ENCODE results near the gene MPRIP.

The MPRIP gene

GRCh38 chr17:17232303-17232621 lies 190.0 kb downstream of the MPRIP start:
- H3K27ac ChIP-seq = no peak overlapping the region
- ChIA-PET POLR2A (ENCODE audit: low non-redundant PET) (no interaction called here), CTCF (interaction anchor here (0.6 kb wide), 1 partner anchor 351 kb away, joined by 4 read pairs; no protein-coding TSS in a partner anchor)
- TF ChIP-seq CTCF (conservative IDR thresholded peaks at IDR 0.05; ENCODE audit: low read depth) = no peak
- DNase-seq (ENCODE audit: low spot score) = no peak

- TF ChIP-seq CTCF (conservative IDR thresholded peaks at IDR 0.05; ENCODE audit: low read depth) = no peak
- POLR2A ChIA-PET (ENCODE audit: low non-redundant PET) = interaction anchor here (0.6 kb wide), 1 partner anchor 110 kb away, joined by 4 read pairs; no protein-coding TSS in a partner anchor
- DNase-seq (ENCODE audit: low spot score) = no peak
Measured at GRCh38 chr17:17235212-17236174, 193.2 kb downstream of the MPRIP start.

GRCh38 chr17:17236295-17237025 lies 194.2 kb downstream of the MPRIP start:
- CTCF ChIA-PET = interaction anchor here (0.7 to 1.0 kb wide), 2 partner anchors 10 to 94 kb away, joined by 4 to 5 read pairs; no protein-coding TSS in a partner anchor
- no peak for TF ChIP-seq CTCF (conservative IDR thresholded peaks at IDR 0.05; ENCODE audit: low read depth)
- H3K27ac ChIP-seq = peak overlapping the region; percentile 88
- POLR2A ChIA-PET (ENCODE audit: low non-redundant PET) = interaction anchor here (0.6 to 0.8 kb wide), 3 partner anchors 32 to 302 kb away, joined by 3 to 6 read pairs (median 4); no protein-coding TSS in a partner anchor
- DNase-seq (ENCODE audit: low spot score) = peak; percentile 41

More at GRCh38 chr17:17235212-17236174, 193.2 kb downstream of the MPRIP start:
- peak overlapping the region; percentile 88 for H3K27ac ChIP-seq
- CTCF ChIA-PET = interaction anchor here (1.0 kb wide), 1 partner anchor 9 kb away, joined by 4 read pairs; no protein-coding TSS in a partner anchor

GRCh38 chr17:17237026-17237799 lies 195.0 kb downstream of the MPRIP start, which contains the start of gene FLCN:
Gene FLCN (minus strand): TSS chr17:17237168. CDS start chr17:17228137, 9,031 bp downstream.
- peak within 1 kb of the TSS; percentile 88 for H3K27ac ChIP-seq
- CTCF ChIA-PET = interaction anchor here (0.6 to 0.7 kb wide), 3 partner anchors 95 to 605 kb away, joined by 3 to 5 read pairs (median 3); no protein-coding TSS in a partner anchor
- TF ChIP-seq CTCF (conservative IDR thresholded peaks at IDR 0.05; ENCODE audit: low read depth) = no peak
- POLR2A ChIA-PET (ENCODE audit: low non-redundant PET) = interaction anchor here (0.7 to 0.8 kb wide), 2 partner anchors 33 to 302 kb away, joined by 3 to 6 read pairs; no protein-coding TSS in a partner anchor
- peak; percentile 94 for DNase-seq (ENCODE audit: low spot score)

- no peak for DNase-seq (ENCODE audit: low spot score)
- POLR2A ChIA-PET (ENCODE audit: low non-redundant PET) = no interaction called here
- CTCF ChIA-PET = no interaction called here
- H3K27ac ChIP-seq = no peak overlapping the region
- no peak for TF ChIP-seq CTCF (conservative IDR thresholded peaks at IDR 0.05; ENCODE audit: low read depth)
Measured at GRCh38 chr17:17239832-17240231, 197.6 kb downstream of the MPRIP start.
